IMR-90 (cell line): Measurements from ENCODE around the gene GRM2. TPM values are rescaled to one million over a fixed set of nuclear protein-coding genes. Genes with fewer than 3 reads are reported as not detected.

Experiments
- ATAC-seq: fragments of 200-7000 bp; cut with Tn5 transposase; 2 replicates; pipeline ENCODE4 v1.9.1; 2020; ENCODE audit warnings: low read depth, mild to moderate bottlenecking, moderate library complexity
- BruUV-seq: library from RNA; stranded (reverse); fragments of 400-500 nt; replicated peaks from 2 replicates; lab custom pipeline; 2021; lab: Mats Ljungman, UMichigan
- CTCF ChIA-PET: fragments of 300-600 bp; formaldehyde crosslinking; extraction: SDS; loops from one replicate; lab custom pipeline; 2021; ENCODE audit warnings: antibody characterized with exemption; lab: Yijun Ruan, JAX
- POLR2A ChIA-PET: fragments of 300-600 bp; sonication (Branson Sonifier 250); formaldehyde crosslinking; loops from one replicate; lab custom pipeline; 2022; ENCODE audit warnings: antibody characterized with exemption; ENCODE audit not compliant: unreplicated experiment; lab: Charles Lee
- DNase-seq: peaks from one replicate; pipeline ENCODE4 v3.0.0; 2013
- H2AFZ ChIP-seq: replicated peaks from 2 replicates; pipeline ENCODE3; 2013; ENCODE audit warnings: low read length, mild to moderate bottlenecking; ENCODE audit not compliant: poor library complexity
- H2AK5ac ChIP-seq: 2 replicates; pipeline ENCODE4 v1.6.1; 2013; ENCODE audit warnings: low read depth, low read length, inconsistent platforms
- H2AK9ac ChIP-seq: replicated peaks from 2 replicates; pipeline ENCODE3; 2013; ENCODE audit warnings: mild to moderate bottlenecking, low read depth, low read length, moderate library complexity; ENCODE audit not compliant: poor library complexity
- H2BK120ac ChIP-seq: 2 replicates; pipeline ENCODE4 v1.6.1; 2013; ENCODE audit warnings: low read depth, low read length, inconsistent platforms
- H2BK15ac ChIP-seq: 3 replicates; pipeline ENCODE4 v1.6.1; 2013; ENCODE audit warnings: low read depth, low read length, inconsistent platforms
- H2BK20ac ChIP-seq: 2 replicates; pipeline ENCODE4 v1.6.1; 2013; ENCODE audit warnings: low read depth, mild to moderate bottlenecking, inconsistent platforms, low read length, moderate library complexity
- H2BK5ac ChIP-seq: 2 replicates; pipeline ENCODE4 v1.6.1; 2013; ENCODE audit warnings: mild to moderate bottlenecking, low read depth, low read length, inconsistent platforms; ENCODE audit not compliant: poor library complexity, severe bottlenecking
- H3K14ac ChIP-seq: replicated peaks from 2 replicates; pipeline ENCODE4 v1.6.1; 2013; ENCODE audit warnings: low read depth, low read length, inconsistent platforms
- H3K18ac ChIP-seq: 2 replicates; pipeline ENCODE4 v1.6.1; 2013; ENCODE audit warnings: low read depth, low read length, control low read depth
- H3K23ac ChIP-seq: 2 replicates; pipeline ENCODE4 v1.6.1; 2013; ENCODE audit warnings: low read depth, low read length, inconsistent platforms
- H3K27ac ChIP-seq: 2 replicates; pipeline ENCODE4 v1.5.1; 2013; ENCODE audit warnings: mild to moderate bottlenecking, control low read depth, low read length; ENCODE audit not compliant: insufficient read depth
- H3K27me3 ChIP-seq: 2 replicates; pipeline ENCODE4 v1.6.1; 2013; ENCODE audit warnings: low read length; ENCODE audit not compliant: control insufficient read depth, insufficient read depth
- H3K36me3 ChIP-seq: 2 replicates; pipeline ENCODE4 v1.6.1; 2013; ENCODE audit warnings: low read length, mixed read lengths; ENCODE audit not compliant: control insufficient read depth, insufficient read depth
- H3K4ac ChIP-seq: 2 replicates; pipeline ENCODE4 v1.6.1; 2013; ENCODE audit warnings: low read depth, low read length, inconsistent platforms
- H3K4me1 ChIP-seq: 2 replicates; pipeline ENCODE4 v1.6.1; 2013; ENCODE audit warnings: low read length, mixed read lengths; ENCODE audit not compliant: control insufficient read depth, insufficient read depth
- H3K4me2 ChIP-seq: 2 replicates; pipeline ENCODE4 v1.6.1; 2013; ENCODE audit warnings: low read depth, mild to moderate bottlenecking, control low read depth, low read length, moderate library complexity
- H3K4me3 ChIP-seq: 2 replicates; pipeline ENCODE4 v1.5.1; 2013; ENCODE audit warnings: low read depth, mild to moderate bottlenecking, control low read depth, low read length, moderate library complexity; ENCODE audit not compliant: insufficient read depth
- H3K56ac ChIP-seq: 2 replicates; pipeline ENCODE4 v1.6.1; 2013; ENCODE audit warnings: low read length, inconsistent platforms; ENCODE audit not compliant: insufficient read depth; ENCODE audit errors: extremely low read depth
- H3K79me1 ChIP-seq, 2 experiments: 2 replicates each; pipeline ENCODE4 v1.6.1; 2013; ENCODE audit warnings: low read length in 2 of 2, inconsistent platforms in 1 of 2, low read depth in 1 of 2
- H3K9ac ChIP-seq: 2 replicates; pipeline ENCODE4 v1.6.1; 2013; ENCODE audit warnings: low read depth, low read length, control low read depth
- H3K9me1 ChIP-seq: 2 replicates; pipeline ENCODE4 v1.6.1; 2013; ENCODE audit warnings: low read length, inconsistent platforms; ENCODE audit not compliant: insufficient read depth
- H3K9me3 ChIP-seq: 2 replicates; pipeline ENCODE4 v1.6.1; 2013; ENCODE audit warnings: low read length; ENCODE audit not compliant: control insufficient read depth, insufficient read depth
- H4K20me1 ChIP-seq: 2 replicates; pipeline ENCODE4 v1.6.1; 2013; ENCODE audit warnings: low read length, inconsistent platforms; ENCODE audit not compliant: insufficient read depth
- H4K5ac ChIP-seq: 2 replicates; pipeline ENCODE4 v1.6.1; 2013; ENCODE audit warnings: mild to moderate bottlenecking, low read depth, low read length, control low read depth
- H4K8ac ChIP-seq, 2 experiments: 2 replicates each; pipeline ENCODE4 v1.6.1; 2013; ENCODE audit warnings: low read depth in 2 of 2, low read length in 2 of 2, control low read depth in 1 of 2, inconsistent platforms in 1 of 2
- H4K91ac ChIP-seq: 2 replicates; pipeline ENCODE4 v1.6.1; 2013; ENCODE audit warnings: low read depth, low read length, inconsistent platforms; ENCODE audit not compliant: insufficient read depth
- RCOR1 ChIP-seq: IDR thresholded peaks from 2 replicates; pipeline ENCODE4 v1.6.1; 2012; ENCODE audit warnings: mild to moderate bottlenecking, low read length, improper control_type of control experiment; ENCODE audit not compliant: insufficient replicate concordance
- USF2 ChIP-seq: fragments of 150-350 bp; IDR thresholded peaks from 2 replicates; pipeline ENCODE4 v1.6.1; 2017; ENCODE audit warnings: mild to moderate bottlenecking, antibody characterized with exemption, low read length, low read depth
- WGBS, 2 experiments: methylation state at CpG; one replicate each; pipeline versions ENCODE4 v1.1.5 to v1.1.7; 2013; ENCODE audit warnings: missing lambda C conversion rate in 2 of 2; ENCODE audit not compliant: insufficient read length in 1 of 2; ENCODE audit errors: extremely low coverage in 2 of 2; 5-methylcytosine and 5-hydroxymethylcytosine counted together
- dilution Hi-C: fragments of 300-500 bp; cut with HindIII; formaldehyde crosslinking; loops from one replicate; pipeline ENCODE4 v1.14.3; 2018; ENCODE audit warnings: low sequenced_read_pairs; ENCODE audit not compliant: unreplicated experiment
- in situ Hi-C: fragments of 300-500 bp; cut with MboI; formaldehyde crosslinking; loops from 3 replicates; pipeline ENCODE4 v1.14.3; 2019; ENCODE audit warnings: low sequenced_read_pairs, inconsistent platforms, mixed read lengths
- intact Hi-C: fragments of 100-400 bp; cut with micrococcal nuclease; formaldehyde crosslinking; loops from 2 replicates; pipeline ENCODE4 v1.10.0; 2022
- polyA plus RNA-seq, 3 experiments: library from polyadenylated mRNA; depleted of rRNA; stranded (reverse); fragments of >200 nt; gene quantifications; 2 replicates each; pipeline ENCODE4 v1.2.3, GENCODE V29; 2012; ENCODE audit warnings: low replicate concordance in 1 of 3
- total RNA-seq: library from RNA; depleted of rRNA; stranded (reverse); fragments of >200 nt; gene quantifications from 2 replicates; pipeline ENCODE4 v1.2.3, GENCODE V29; 2012

Gene GRM2
- total and polyA plus RNA-seq, 2 of the 4 experiments (the other 2 are of a cell fraction), result under 0.01 to 0.14 TPM

GRCh38 chr3:51720292-51721061 lies 13.6 kb downstream of the GRM2 start:
- no peaks in the 10 kb centered on the region; the same call in 1 of the 2 replicates for H3K9me1 ChIP-seq
- CTCF ChIA-PET, result no interaction called here
- intact Hi-C loops, result no loop called here

More at GRCh38 chr3:51720292-51721061, 13.6 kb downstream of the GRM2 start:
- no peak overlapping the region for H2BK15ac ChIP-seq
- no peak overlapping the region for H3K23ac ChIP-seq
- in situ Hi-C loops (no loop called here), dilution Hi-C loops (no loop called here)
- WGBS, 2 experiments, result 80% methylated on average over 1 of the region's 12 CpGs; no CpG with 5 or more reads in 1 of the 2 experiments
- H2AK5ac ChIP-seq, result no peak overlapping the region
- H3K4me1 ChIP-seq, result no peaks in the 10 kb centered on the region
- H2BK120ac ChIP-seq, result no peak overlapping the region
- no peak overlapping the region for H3K27ac ChIP-seq
- H3K4me3 ChIP-seq, result no peak overlapping the region
- no peaks in the 10 kb centered on the region for H3K36me3 ChIP-seq
- TF ChIP-seq RCOR1 (no peak), USF2 (no peak)
- H3K9ac ChIP-seq, result no peak overlapping the region
- POLR2A ChIA-PET, result no interaction called here
- no peak overlapping the region for H3K56ac ChIP-seq
- H2BK5ac ChIP-seq, result no peak overlapping the region
- BruUV-seq, result no TSS peak
- no peak overlapping the region for H3K4ac ChIP-seq
- ATAC-seq, result no peak
- no peak overlapping the region for H2AK9ac ChIP-seq
- no peak overlapping the region for H4K8ac ChIP-seq
- H2BK20ac ChIP-seq, result no peak overlapping the region
- peaks cover 2% of the 10 kb centered on the region; the same call in 1 of the 2 replicates for H3K27me3 ChIP-seq
- H3K79me1 ChIP-seq, result no peaks in the 10 kb centered on the region
- no peak for DNase-seq
- no peak overlapping the region for H3K18ac ChIP-seq
- no peak overlapping the region for H3K14ac ChIP-seq
- H4K20me1 ChIP-seq, result no peaks in the 10 kb centered on the region
- H4K5ac ChIP-seq, result no peak overlapping the region
- no peak overlapping the region for H3K4me2 ChIP-seq
- H4K91ac ChIP-seq, result no peak overlapping the region
- H2AFZ ChIP-seq, result no peak overlapping the region
- H3K9me3 ChIP-seq, result no peaks in the 10 kb centered on the region
